ENCODE measurements around the gene TGIF1. TPM values are rescaled to one million over a fixed set of nuclear protein-coding genes. Genes with fewer than 3 reads are reported as not detected.

TGIF1 gene
- polyA plus RNA-seq, 10 donors, result 34.3 to 52.4 (median 40.4) TPM

Other genes starting within 250 kb of the TGIF1 start
- gene MYOM1, start 230.2 kb upstream of the TGIF1 start, polyA plus RNA-seq (ENCODE audit: insufficient read length in 10 of 10), result 100 to 1,000 TPM; 382 to 922 (median 665) TPM
- 100 to 1,000 TPM; 555 to 942 (median 654) TPM for gene MYL12A, start 202.4 kb upstream of the TGIF1 start, polyA plus RNA-seq (ENCODE audit: insufficient read length in 10 of 10)
- gene MYL12B, start 188.0 kb upstream of the TGIF1 start, polyA plus RNA-seq (ENCODE audit: insufficient read length in 10 of 10), result 100 to 1,000 TPM; 222 to 297 (median 255) TPM